Progenitor cell of endocrine pancreas (in vitro differentiated cells): ENCODE data around the gene PACC1. TPM values are rescaled to one million over a fixed set of nuclear protein-coding genes. Genes with fewer than 3 reads are reported as not detected.

Experiments
- DNase-seq: peaks from one replicate; pipeline ENCODE4 v3.0.0; 2021; ENCODE audit warnings: low spot score; ENCODE audit not compliant: unreplicated experiment
- H3K27ac Mint-ChIP-seq: 2 replicates; pipeline ENCODE4 v1.8.0; 2021; ENCODE audit warnings: mild to moderate bottlenecking, moderate library complexity, mixed read lengths
- H3K27me3 Mint-ChIP-seq: 2 replicates; pipeline ENCODE4 v1.8.0; 2021; ENCODE audit warnings: mixed read lengths
- H3K36me3 Mint-ChIP-seq: 2 replicates; pipeline ENCODE4 v1.8.0; 2022; ENCODE audit warnings: mixed read lengths; ENCODE audit not compliant: insufficient read depth
- H3K4me1 Mint-ChIP-seq: 2 replicates; pipeline ENCODE4 v1.8.0; 2021; ENCODE audit warnings: low read depth, mixed read lengths
- H3K4me3 Mint-ChIP-seq: 2 replicates; pipeline ENCODE4 v1.8.0; 2021; ENCODE audit warnings: low read depth, mild to moderate bottlenecking, moderate library complexity, mixed read lengths
- H3K9me3 Mint-ChIP-seq: 2 replicates; pipeline ENCODE4 v1.8.0; 2021; ENCODE audit warnings: low read depth, mixed read lengths
- CTCF ChIP-seq: fragments of 200-600 bp; sonication (generic); IDR thresholded peaks from one replicate; pipeline ENCODE4 v1.5.0; 2021; ENCODE audit warnings: antibody characterized with exemption, mild to moderate bottlenecking; ENCODE audit not compliant: unreplicated experiment
- total RNA-seq: library from RNA; stranded (reverse); gene quantifications from 2 replicates; pipeline ENCODE4 v1.2.1, GENCODE V29; 2021

The PACC1 gene
- total RNA-seq, 1 donor from 2014 or later = 24.5 TPM

- TF ChIP-seq CTCF = no peak
- peaks cover 29% of the 10 kb centered on the region for H3K36me3 Mint-ChIP-seq
- no peaks in the 10 kb centered on the region for H3K27me3 Mint-ChIP-seq
- no peak overlapping the region for H3K27ac Mint-ChIP-seq
- H3K4me1 Mint-ChIP-seq = peaks cover 15% of the 10 kb centered on the region
- DNase-seq = no peak
- H3K9me3 Mint-ChIP-seq = no peaks in the 10 kb centered on the region
- no peak overlapping the region for H3K4me3 Mint-ChIP-seq
Measured at GRCh38 chr1:212410231-212410820, 4.4 kb downstream of the PACC1 start.

GRCh38 chr1:212402666-212403321, 11.9 kb downstream of the PACC1 start:
- no peaks in the 10 kb centered on the region for H3K27me3 Mint-ChIP-seq
- no peak overlapping the region for H3K4me3 Mint-ChIP-seq
- H3K4me1 Mint-ChIP-seq = no peaks in the 10 kb centered on the region
- peaks cover 4% of the 10 kb centered on the region for H3K9me3 Mint-ChIP-seq
- no peak for DNase-seq
- H3K27ac Mint-ChIP-seq = no peak overlapping the region
- H3K36me3 Mint-ChIP-seq = peaks cover 45% of the 10 kb centered on the region
- no peak for TF ChIP-seq CTCF

GRCh38 chr1:212401838-212402582, 12.7 kb downstream of the PACC1 start:
- Mint-ChIP-seq H3K27ac (no peak overlapping the region), H3K9me3 (peaks cover 9% of the 10 kb centered on the region), H3K4me3 (no peak overlapping the region), H3K36me3 (peaks cover 49% of the 10 kb centered on the region), H3K4me1 (no peaks in the 10 kb centered on the region), H3K27me3 (no peaks in the 10 kb centered on the region)
- DNase-seq = no peak
- TF ChIP-seq CTCF = no peak

DNA sequence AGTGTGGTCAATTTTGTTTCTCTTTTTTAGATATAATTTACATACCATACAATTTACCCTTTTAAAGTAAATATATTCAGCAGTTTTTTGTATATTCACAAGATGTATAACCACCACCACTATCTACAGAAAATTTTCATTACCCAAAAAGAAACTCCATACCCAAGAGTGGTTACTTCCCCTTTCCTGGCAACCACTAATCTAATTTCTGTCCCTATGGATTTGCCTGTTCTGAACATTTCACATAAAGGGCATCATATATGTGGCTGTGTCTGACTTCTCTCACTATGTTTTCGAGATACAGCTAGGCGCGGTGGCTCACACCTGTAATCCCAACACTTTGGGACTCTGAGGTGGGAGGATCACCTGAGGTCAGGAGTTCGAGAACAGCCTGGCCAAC, 13.6 kb downstream of the PACC1 start:
- peaks cover 55% of the 10 kb centered on the region for H3K36me3 Mint-ChIP-seq

More for the DNA sequence above, 13.6 kb downstream of the PACC1 start:
- Mint-ChIP-seq H3K27ac (no peak overlapping the region), H3K4me1 (no peaks in the 10 kb centered on the region), H3K4me3 (no peak overlapping the region), H3K9me3 (peaks cover 14% of the 10 kb centered on the region), H3K27me3 (no peaks in the 10 kb centered on the region)
- DNase-seq = no peak
- TF ChIP-seq CTCF = no peak
